ENCODE results near the gene ADGRG3. TPM values are rescaled to one million over a fixed set of nuclear protein-coding genes. Genes with fewer than 3 reads are reported as not detected.

The ADGRG3 gene
- total RNA-seq, 2 experiments from 2014 or later = 0.14 TPM; not detected in 1

Other genes starting within 250 kb of the ADGRG3 start
- 10 to 100 TPM; 29.5 to 31.0 TPM for gene CIAPIN1, start 220.9 kb upstream of the ADGRG3 start, total RNA-seq
- gene COQ9, start 220.8 kb upstream of the ADGRG3 start, total RNA-seq = 10 to 100 TPM; 30.6 TPM
- 10 to 100 TPM; 49.4 to 53.0 TPM for gene POLR2C, start 205.6 kb upstream of the ADGRG3 start, total RNA-seq
- gene DOK4, start 181.8 kb upstream of the ADGRG3 start, total RNA-seq = 1 to 10 TPM; 5.0 to 6.2 TPM
- 1 to 10 TPM; 7.1 to 7.7 TPM for gene CCDC102A, start 131.7 kb upstream of the ADGRG3 start, total RNA-seq
- gene ADGRG5, start 125.7 kb upstream of the ADGRG3 start, total RNA-seq = 1 to 10 TPM; 1.0 to 1.2 TPM
- 1 to 10 TPM in 1 of 2 experiments, under 1 TPM in 1; 0.93 to 1.0 TPM for gene ADGRG1, start 39.7 kb upstream of the ADGRG3 start, total RNA-seq
- gene DRC7, start 26.5 kb downstream of the ADGRG3 start, total RNA-seq = under 1 TPM in 1 of 2 experiments, not detected in 1; 0.49 TPM
- gene KATNB1, start 67.5 kb downstream of the ADGRG3 start, total RNA-seq = 10 to 100 TPM; 25.5 to 30.0 TPM
- under 1 TPM in 1 of 2 experiments, not detected in 1; 0.12 TPM for gene KIFC3, start 134.2 kb downstream of the ADGRG3 start, total RNA-seq